MM.1S (cell line): ENCODE measurements around the gene BET1L.

Experiments
- DNase-seq: peaks from one replicate; pipeline ENCODE4 v3.0.0-alpha.2; 2015
- H2AFZ ChIP-seq: fragments of 300-600 bp; sonication (generic); 2 replicates; pipeline ENCODE4 v1.6.0; 2016; ENCODE audit warnings: antibody characterized with exemption, low read length
- H3F3A ChIP-seq: fragments of 300-600 bp; sonication (generic); 2 replicates; pipeline ENCODE4 v1.6.1; 2016; ENCODE audit warnings: mild to moderate bottlenecking, antibody characterized with exemption, low read length, moderate library complexity, mixed read lengths; ENCODE audit not compliant: insufficient read depth
- H3K27ac ChIP-seq: fragments of 300-600 bp; sonication (generic); 2 replicates; pipeline ENCODE4 v1.5.1; 2016; ENCODE audit warnings: mild to moderate bottlenecking, low read length
- H3K27me3 ChIP-seq: fragments of 300-600 bp; sonication (generic); replicated peaks from 2 replicates; pipeline ENCODE4 v1.6.0; 2016; ENCODE audit warnings: low read length; ENCODE audit not compliant: insufficient read depth
- H3K36me3 ChIP-seq: fragments of 300-600 bp; sonication (generic); replicated peaks from 2 replicates; pipeline ENCODE4 v1.6.1; 2016; ENCODE audit warnings: mild to moderate bottlenecking, low read length, mixed read lengths; ENCODE audit not compliant: insufficient read depth
- H3K4me1 ChIP-seq: fragments of 300-600 bp; sonication (generic); 2 replicates; pipeline ENCODE4 v1.6.1; 2016; ENCODE audit warnings: low read length, mixed read lengths
- H3K4me2 ChIP-seq: fragments of 300-600 bp; sonication (generic); 2 replicates; pipeline ENCODE4 v1.6.0; 2016; ENCODE audit warnings: low read depth, low read length
- H3K4me3 ChIP-seq: fragments of 300-600 bp; sonication (generic); 2 replicates; pipeline ENCODE4 v1.5.1; 2016; ENCODE audit warnings: low read length, mixed read lengths
- H3K79me2 ChIP-seq: fragments of 300-600 bp; sonication (generic); 2 replicates; pipeline ENCODE4 v1.6.1; 2016; ENCODE audit warnings: mixed run types, low read length, mixed read lengths
- H3K9ac ChIP-seq: fragments of 300-600 bp; sonication (generic); 2 replicates; pipeline ENCODE4 v1.6.1; 2016; ENCODE audit warnings: low read length, mixed read lengths
- H3K9me2 ChIP-seq: fragments of 300-600 bp; sonication (generic); replicated peaks from 2 replicates; pipeline ENCODE4 v1.6.1; 2016; ENCODE audit warnings: mild to moderate bottlenecking, low read length, mixed read lengths; ENCODE audit not compliant: insufficient read depth
- H3K9me3 ChIP-seq: fragments of 300-600 bp; sonication (generic); replicated peaks from 2 replicates; pipeline ENCODE4 v1.6.1; 2016; ENCODE audit warnings: mild to moderate bottlenecking, low read length, mixed read lengths; ENCODE audit not compliant: insufficient read depth
- H4K20me1 ChIP-seq: fragments of 300-600 bp; sonication (generic); 2 replicates; pipeline ENCODE4 v1.6.1; 2016; ENCODE audit warnings: mild to moderate bottlenecking, low read length, moderate library complexity, mixed read lengths; ENCODE audit not compliant: insufficient read depth
- CTCF ChIP-seq: fragments of 300-600 bp; sonication (generic); IDR thresholded peaks from 2 replicates; pipeline ENCODE4 v1.5.1; 2016; ENCODE audit warnings: antibody characterized with exemption, low read length, mixed read lengths
- EZH2 ChIP-seq: fragments of 300-600 bp; sonication (generic); optimal IDR thresholded peaks from 2 replicates; pipeline ENCODE3; 2017; ENCODE audit warnings: low read depth, mild to moderate bottlenecking, antibody characterized with exemption, low read length, mixed read lengths
- EZH2phosphoT487 ChIP-seq: fragments of 300-600 bp; sonication (generic); IDR thresholded peaks from 2 replicates; pipeline ENCODE4 v1.6.1; 2018; ENCODE audit warnings: antibody characterized with exemption, low read length

The BET1L gene

DNA sequence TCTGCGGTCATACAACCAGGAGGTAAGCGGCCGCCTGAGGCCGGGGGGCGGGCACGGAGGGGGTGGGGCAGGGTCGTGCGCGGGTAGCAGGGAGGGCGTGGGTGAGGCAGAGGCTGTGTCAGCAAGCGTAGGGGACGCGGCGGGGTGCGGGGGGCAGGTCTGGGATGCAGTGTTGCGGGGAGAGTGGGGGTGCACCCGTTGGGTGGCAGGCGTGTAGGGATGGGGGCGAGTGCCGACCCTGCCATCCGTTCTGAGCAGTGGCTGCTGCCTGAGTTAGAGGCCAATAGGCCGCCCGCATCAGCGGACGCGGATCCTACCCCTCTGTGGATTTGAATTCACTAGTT, 1.7 kb upstream of the BET1L start:
- Histone ChIP-seq H3K4me2 (peak overlapping the region; percentile 97), H3K79me2 (peaks cover 61% of the 10 kb centered on the region), H4K20me1 (no peaks in the 10 kb centered on the region; the same call in 1 of the 2 replicates), H3K9me2 (no peaks in the 10 kb centered on the region), H3K9ac (peak overlapping the region; percentile 98), H3K27ac (no peak overlapping the region; the same call in 1 of the 2 replicates), H3K27me3 (no peaks in the 10 kb centered on the region), H3K9me3 (no peaks in the 10 kb centered on the region), H2AFZ (peak overlapping the region; percentile 20; the same call in 1 of the 2 replicates), H3K4me3 (peak overlapping the region; percentile 97), H3K36me3 (peaks cover 15% of the 10 kb centered on the region), H3K4me1 (peaks cover 16% of the 10 kb centered on the region), H3F3A (peaks cover 10% of the 10 kb centered on the region)
- no peak for DNase-seq
- TF ChIP-seq EZH2phosphoT487 (no peak), EZH2 (no peak), CTCF (no peak)

GRCh38 chr11:208181-208916, 1.1 kb upstream of the BET1L start:
- Histone ChIP-seq H3K9me2 (no peaks in the 10 kb centered on the region), H3K27me3 (no peaks in the 10 kb centered on the region), H4K20me1 (no peaks in the 10 kb centered on the region; the same call in 1 of the 2 replicates), H3K4me1 (peaks cover 16% of the 10 kb centered on the region), H2AFZ (peak overlapping the region; percentile 72), H3K79me2 (peaks cover 61% of the 10 kb centered on the region), H3K4me3 (peak overlapping the region; percentile 97), H3K27ac (peak overlapping the region; percentile 100), H3K9me3 (no peaks in the 10 kb centered on the region), H3K4me2 (peak overlapping the region; percentile 97), H3F3A (peaks cover 10% of the 10 kb centered on the region), H3K36me3 (peaks cover 14% of the 10 kb centered on the region), H3K9ac (peak overlapping the region; percentile 98)
- TF ChIP-seq EZH2phosphoT487 (no peak), EZH2 (no peak), CTCF (no peak)
- peak; percentile 87 for DNase-seq

DNA sequence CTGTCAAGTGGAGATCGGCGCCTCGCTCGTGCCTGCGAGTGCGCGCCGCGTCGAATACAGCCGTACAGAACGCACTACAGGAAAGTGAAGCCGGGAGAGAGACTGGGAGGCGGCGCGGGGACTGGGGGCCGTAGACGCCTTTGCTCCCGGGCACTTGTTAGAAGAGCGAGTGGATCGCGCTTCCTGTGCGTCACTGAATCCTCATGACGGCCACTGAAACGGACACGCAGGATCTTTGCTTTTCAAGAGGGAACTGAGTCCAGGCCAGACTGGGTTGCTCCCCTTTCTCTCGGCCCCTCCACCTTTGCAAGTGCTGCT, 623 bp upstream of the BET1L start:
- Histone ChIP-seq H2AFZ (peak overlapping the region; percentile 72), H3F3A (peaks cover 10% of the 10 kb centered on the region), H3K4me1 (peaks cover 16% of the 10 kb centered on the region), H3K9me2 (no peaks in the 10 kb centered on the region), H3K27ac (peak overlapping the region; percentile 100), H4K20me1 (no peaks in the 10 kb centered on the region; the same call in 1 of the 2 replicates), H3K4me3 (peak overlapping the region; percentile 97), H3K79me2 (peaks cover 61% of the 10 kb centered on the region), H3K4me2 (peak overlapping the region; percentile 97), H3K9ac (peak overlapping the region; percentile 98), H3K9me3 (no peaks in the 10 kb centered on the region), H3K36me3 (peaks cover 9% of the 10 kb centered on the region; the same call in 1 of the 2 replicates), H3K27me3 (no peaks in the 10 kb centered on the region)
- DNase-seq = no peak
- no peak for TF ChIP-seq EZH2
- TF ChIP-seq EZH2phosphoT487 = no peak
- TF ChIP-seq CTCF = no peak
